K562 (cell line): ENCODE results near the gene RUSC2. TPM values are rescaled to one million over a fixed set of nuclear protein-coding genes. Genes with fewer than 3 reads are reported as not detected.

Source experiments
- ATAC-seq: fragments of 200-7000 bp; cut with Tn5 transposase; 3 replicates; pipeline ENCODE4 v1.9.1; 2020; ENCODE audit warnings: moderate library complexity
- BruUV-seq: library from RNA; stranded (reverse); fragments of 400-500 nt; replicated peaks from 2 replicates; lab custom pipeline; 2021; lab: Mats Ljungman, UMichigan
- CTCF ChIA-PET: fragments of 300-600 bp; formaldehyde crosslinking; extraction: SDS; loops from one replicate; lab custom pipeline; 2021; ENCODE audit warnings: low intra/inter-chr PET ratio; lab: Yijun Ruan, JAX
- POLR2A ChIA-PET: fragments of 300-600, 350-650 bp; sonication (Branson Sonifier 250); formaldehyde crosslinking; extraction: SDS; loops from one replicate; lab custom pipeline; 2021; ENCODE audit warnings: antibody characterized with exemption, inconsistent platforms; lab: Yijun Ruan, JAX
- DNase-seq, 4 experiments: peaks; one replicate each; pipeline versions ENCODE4 v3.0.0 to v3.0.0-alpha.2; 2011 to 2018; ENCODE audit warnings: low spot score in 3 of 4, mixed read lengths in 3 of 4; ENCODE audit errors: extremely low read depth in 1 of 4
- FAIRE-seq: peaks from 2 replicates; lab custom pipeline; 2011; peaks lifted over from hg19 to GRCh38; lab: Jason Lieb, UNC
- H2AFZ ChIP-seq: 2 replicates; pipeline ENCODE4 v1.6.0; 2011; ENCODE audit warnings: low read depth, low read length, control low read depth, inconsistent platforms
- H3K27ac ChIP-seq: fragments of 200-600 bp; 3 replicates; pipeline ENCODE4 v1.8.0; 2011; ENCODE audit warnings: low read depth, mild to moderate bottlenecking, control low read depth, inconsistent platforms, low read length, moderate library complexity, mixed read lengths; ENCODE audit errors: extremely low read depth
- H3K27me3 ChIP-seq, 2 experiments: fragments of 300-600 bp in 1 of 2; 2 replicates in 1 of 2; 3 replicates in 1 of 2; pipeline versions ENCODE4 v1.6.0 to v1.8.0; 2011; ENCODE audit warnings: inconsistent platforms in 2 of 2, low read length in 2 of 2, mild to moderate bottlenecking in 1 of 2, mixed read lengths in 1 of 2, moderate library complexity in 1 of 2; ENCODE audit not compliant: control insufficient read depth in 2 of 2, insufficient read depth in 2 of 2
- H3K36me3 ChIP-seq: fragments of 300-600 bp; 3 replicates; pipeline ENCODE4 v1.8.0; 2011; ENCODE audit warnings: mild to moderate bottlenecking, low read length, inconsistent platforms; ENCODE audit not compliant: control insufficient read depth, insufficient read depth
- H3K4me1 ChIP-seq, 2 experiments: fragments of 200-600 bp in 1 of 2; replicated peaks in 1 of 2; 2 replicates in 1 of 2; 3 replicates in 1 of 2; pipeline versions ENCODE4 v1.5.1 to v1.8.0; 2011; ENCODE audit warnings: inconsistent platforms in 2 of 2, low read length in 2 of 2, mild to moderate bottlenecking in 1 of 2, mixed read lengths in 1 of 2, moderate library complexity in 1 of 2; ENCODE audit not compliant: control insufficient read depth in 2 of 2, insufficient read depth in 2 of 2
- H3K4me2 ChIP-seq: 2 replicates; pipeline ENCODE4 v1.6.1; 2011; ENCODE audit warnings: low read length, control low read depth, inconsistent platforms, mixed read lengths; ENCODE audit not compliant: insufficient read depth
- H3K4me3 ChIP-seq: fragments of 200-600 bp; sonication (generic), shearing (Covaris generic); 2 replicates; pipeline ENCODE4 v1.5.1; 2016; ENCODE audit warnings: control low read depth, inconsistent platforms
- H3K79me2 ChIP-seq: fragments of 200-600 bp; 3 replicates; pipeline ENCODE4 v1.8.0; 2011; ENCODE audit warnings: low read length, inconsistent platforms; ENCODE audit not compliant: control insufficient read depth, insufficient read depth
- H3K9ac ChIP-seq, 2 experiments: 2 replicates each; pipeline versions ENCODE4 v1.6.0 to v1.6.1; 2011; ENCODE audit warnings: low read depth in 2 of 2, low read length in 2 of 2, control low read depth in 1 of 2, inconsistent platforms in 1 of 2, mild to moderate bottlenecking in 1 of 2, mixed read lengths in 1 of 2; ENCODE audit not compliant: insufficient read depth in 1 of 2
- H3K9me1 ChIP-seq: one replicate; pipeline ENCODE4 v1.6.0; 2011; ENCODE audit warnings: inconsistent platforms, mild to moderate bottlenecking, low read length, moderate library complexity; ENCODE audit not compliant: control insufficient read depth, insufficient read depth
- H3K9me3 ChIP-seq: replicated peaks from 2 replicates; pipeline ENCODE4 v1.5.1; 2011; ENCODE audit warnings: low read depth, low read length, inconsistent platforms; ENCODE audit not compliant: control insufficient read depth, insufficient read depth
- H4K20me1 ChIP-seq: replicated peaks from 2 replicates; pipeline ENCODE4 v1.6.1; 2011; ENCODE audit warnings: low read length, inconsistent platforms, mixed read lengths; ENCODE audit not compliant: control insufficient read depth, insufficient read depth
- BRD4 ChIP-seq: fragments of 200-600 bp; sonication (generic); IDR thresholded peaks from 2 replicates; pipeline ENCODE4 v1.6.1; 2017; ENCODE audit warnings: inconsistent platforms
- CSDE1 ChIP-seq, 2 experiments: fragments of 450-650 bp; IDR thresholded peaks; 2 replicates each; pipeline ENCODE4 v1.6.1; 2016; ENCODE audit warnings: mild to moderate bottlenecking in 1 of 2
- FOXA1 ChIP-seq: fragments of 450-650 bp; IDR thresholded peaks from 2 replicates; pipeline ENCODE4 v1.6.1; 2016; ENCODE audit warnings: mild to moderate bottlenecking, borderline replicate concordance
- NR2C2 ChIP-seq, 2 experiments: fragments of 200-800 bp in 1 of 2; sonication (Bioruptor generic) in 1 of 2; sonication (generic) in 1 of 2; formaldehyde crosslinking in 1 of 2; IDR thresholded peaks; 2 replicates each; pipeline versions ENCODE4 v1.6.1 to v1.8.0; 2016 to 2022; ENCODE audit warnings: mild to moderate bottlenecking in 1 of 2, missing compliant biosample characterization in 1 of 2, missing genetic modification characterization in 1 of 2, missing genetic modification reagents in 1 of 2
- SMAD3 ChIP-seq: fragments of 450-650 bp; formaldehyde crosslinking; conservative IDR thresholded peaks from 2 replicates; pipeline ENCODE4 v1.4.0; 2020; ENCODE audit warnings: mild to moderate bottlenecking
- ZNF586 ChIP-seq: fragments of 450-650 bp; formaldehyde crosslinking; conservative IDR thresholded peaks from 2 replicates; pipeline ENCODE4 v1.4.0; 2020; ENCODE audit warnings: mild to moderate bottlenecking, moderate library complexity
- WGBS: fragments of 100-300 bp; shearing (Covaris generic); methylation state at CpG from one replicate; pipeline ENCODE4 v1.1.6; 2016; ENCODE audit warnings: low coverage, mixed read lengths; ENCODE audit not compliant: insufficient coverage; ENCODE audit errors: missing lambda C conversion rate; 5-methylcytosine and 5-hydroxymethylcytosine counted together
- in situ Hi-C: fragments of 300-500 bp; cut with MboI; formaldehyde crosslinking; loops from 4 replicates; pipeline ENCODE4 v1.15.0; 2018; ENCODE audit warnings: inconsistent platforms, mixed read lengths
- intact Hi-C: fragments of 100-400 bp; cut with micrococcal nuclease; formaldehyde crosslinking; loops from 2 replicates; pipeline ENCODE4 v1.14.2; 2022
- polyA plus RNA-seq, 8 experiments: library from polyadenylated mRNA; depleted of rRNA in 4 of 8; stranded (reverse) in 5 of 8; unstranded in 3 of 8; fragments of >200 nt; fragmentation: Nextera tagmentation in 2 of 8; fragmentation: Illumina TruSeq in 1 of 8; extraction: Ambion mirVana in 2 of 8; extraction: Trizol in 1 of 8; gene quantifications; 2 replicates each; pipeline versions ENCODE4 v1.2.1 to v1.2.3, GENCODE V29; 2011 to 2014; ENCODE audit warnings: inconsistent platforms in 1 of 8, missing spikeins in 1 of 8
- total RNA-seq, 7 experiments: library from RNA; depleted of rRNA in 6 of 7; stranded (reverse); fragments of >200 nt in 6 of 7; fragmentation: Illumina TruSeq in 2 of 7; extraction: Trizol in 2 of 7; gene quantifications; 2 replicates each; pipeline versions ENCODE4 v1.2.1 to v1.2.3, GENCODE V29; 2011 to 2021; ENCODE audit warnings: low replicate concordance in 1 of 7
- TF ChIP-seq, protein P1 (sequence below): fragments of 450-650 bp; IDR thresholded peaks from one replicate; pipeline ENCODE4 v1.6.1; 2018; ENCODE audit warnings: mild to moderate bottlenecking, moderate library complexity; ENCODE audit not compliant: partially characterized antibody

Gene RUSC2
- total and polyA plus RNA-seq, 9 of the 15 experiments (the other 6 are each of a cell fraction or from before 2014, with no cell fraction given) = 0.08 to 12.8 (median 3.1) TPM

- TF ChIP-seq, protein P1, sequence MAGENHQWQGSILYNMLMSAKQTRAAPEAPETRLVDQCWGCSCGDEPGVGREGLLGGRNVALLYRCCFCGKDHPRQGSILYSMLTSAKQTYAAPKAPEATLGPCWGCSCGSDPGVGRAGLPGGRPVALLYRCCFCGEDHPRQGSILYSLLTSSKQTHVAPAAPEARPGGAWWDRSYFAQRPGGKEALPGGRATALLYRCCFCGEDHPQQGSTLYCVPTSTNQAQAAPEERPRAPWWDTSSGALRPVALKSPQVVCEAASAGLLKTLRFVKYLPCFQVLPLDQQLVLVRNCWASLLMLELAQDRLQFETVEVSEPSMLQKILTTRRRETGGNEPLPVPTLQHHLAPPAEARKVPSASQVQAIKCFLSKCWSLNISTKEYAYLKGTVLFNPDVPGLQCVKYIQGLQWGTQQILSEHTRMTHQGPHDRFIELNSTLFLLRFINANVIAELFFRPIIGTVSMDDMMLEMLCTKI = no peak
- TF ChIP-seq ZNF586 (CRISPR knock-in tag) (no peak), FOXA1 (no peak), SMAD3 (no peak)
Measured at GRCh38 chr9:35519692-35520363, 29.9 kb downstream of the RUSC2 start (continued).

DNA sequence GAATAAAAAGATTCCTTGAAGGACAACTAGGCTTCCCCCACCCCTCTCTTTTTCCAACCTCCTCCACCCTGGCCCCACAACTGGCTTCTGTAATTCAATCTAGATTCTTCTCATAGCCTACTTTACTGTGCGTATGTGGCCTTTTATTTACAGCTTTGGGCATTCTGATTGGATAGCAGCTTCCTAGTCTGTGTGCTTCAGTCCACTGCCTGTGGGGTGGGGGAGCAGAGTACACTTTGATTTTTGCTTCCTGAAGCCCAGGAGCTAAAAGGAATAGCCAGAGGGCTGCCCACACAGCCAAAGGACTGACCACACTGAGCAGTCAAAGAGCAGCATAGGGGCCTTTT, 30.4 kb downstream of the RUSC2 start:
- DNase-seq (no peak), FAIRE-seq (no peak), ATAC-seq (no peak)
- H4K20me1 ChIP-seq = no peaks in the 10 kb centered on the region
- H3K79me2 ChIP-seq = no peaks in the 10 kb centered on the region; the same call in 2 of the 3 replicates
- H3K9ac ChIP-seq = no peak overlapping the region
- in situ Hi-C loops = no loop called here
- no peaks in the 10 kb centered on the region for H3K27me3 ChIP-seq
- no peak overlapping the region for H2AFZ ChIP-seq
- CTCF ChIA-PET = no interaction called here
- 100% methylated on average over 1 of the region's 1 CpG for WGBS
- H3K27ac ChIP-seq = no peak overlapping the region
- BruUV-seq = no TSS peak
- no peaks in the 10 kb centered on the region; the same call in 2 of the 3 replicates for H3K36me3 ChIP-seq
- POLR2A ChIA-PET = interaction anchor here (0.6 to 4.0 kb wide), 2 partner anchors 14 to 728 kb away, joined by 3 to 10 read pairs; no protein-coding TSS in a partner anchor
- no peaks in the 10 kb centered on the region for H3K9me3 ChIP-seq
- no peak overlapping the region for H3K4me3 ChIP-seq
- intact Hi-C loops = no loop called here
- H3K4me2 ChIP-seq = no peak overlapping the region
- H3K4me1 ChIP-seq = no peaks in the 10 kb centered on the region; a peak in 1 of 5 replicates
- H3K9me1 ChIP-seq = no peaks in the 10 kb centered on the region
- no peak for TF ChIP-seq BRD4
- TF ChIP-seq NR2C2 (CRISPR knock-in tag; IDR thresholded peaks at IDR 0.05) = no peak
- no peak for TF ChIP-seq NR2C2 (tag; IDR thresholded peaks at IDR 0.05)
- TF ChIP-seq CSDE1 (IDR thresholded peaks at IDR 0.05) = no peak
